ENCODE data around the gene MUC22.

GRCh38 chr6:31020057-31020456 is 9.8 kb downstream of the MUC22 start:
- TF ChIP-seq CTCF (IDR thresholded peaks at IDR 0.05; ENCODE audit: insufficient read depth, low read length, poor library complexity, severe bottlenecking) (no peak), EZH2phosphoT487 (conservative IDR thresholded peaks at IDR 0.05; ENCODE audit: low read length) (no peak)
